OCI-LY3 (cell line): ENCODE results near the gene NIN.

ENCODE experiments used
- EZH2phosphoT487 ChIP-seq: fragments of 200-600 bp; shearing (Covaris generic); IDR thresholded peaks from 2 replicates; pipeline ENCODE4 v1.6.1; 2018; ENCODE audit warnings: antibody characterized with exemption, mixed run types, low read depth
- TF ChIP-seq, protein P1 (sequence below): fragments of 200-600, 300-600 bp; sonication (generic); IDR thresholded peaks from 2 replicates; pipeline ENCODE4 v1.5.1; 2014; ENCODE audit warnings: antibody characterized with exemption, low read length, low read depth

GRCh38 chr14:50816395-50817047, 14.4 kb downstream of the NIN start:
- TF ChIP-seq, protein P1, sequence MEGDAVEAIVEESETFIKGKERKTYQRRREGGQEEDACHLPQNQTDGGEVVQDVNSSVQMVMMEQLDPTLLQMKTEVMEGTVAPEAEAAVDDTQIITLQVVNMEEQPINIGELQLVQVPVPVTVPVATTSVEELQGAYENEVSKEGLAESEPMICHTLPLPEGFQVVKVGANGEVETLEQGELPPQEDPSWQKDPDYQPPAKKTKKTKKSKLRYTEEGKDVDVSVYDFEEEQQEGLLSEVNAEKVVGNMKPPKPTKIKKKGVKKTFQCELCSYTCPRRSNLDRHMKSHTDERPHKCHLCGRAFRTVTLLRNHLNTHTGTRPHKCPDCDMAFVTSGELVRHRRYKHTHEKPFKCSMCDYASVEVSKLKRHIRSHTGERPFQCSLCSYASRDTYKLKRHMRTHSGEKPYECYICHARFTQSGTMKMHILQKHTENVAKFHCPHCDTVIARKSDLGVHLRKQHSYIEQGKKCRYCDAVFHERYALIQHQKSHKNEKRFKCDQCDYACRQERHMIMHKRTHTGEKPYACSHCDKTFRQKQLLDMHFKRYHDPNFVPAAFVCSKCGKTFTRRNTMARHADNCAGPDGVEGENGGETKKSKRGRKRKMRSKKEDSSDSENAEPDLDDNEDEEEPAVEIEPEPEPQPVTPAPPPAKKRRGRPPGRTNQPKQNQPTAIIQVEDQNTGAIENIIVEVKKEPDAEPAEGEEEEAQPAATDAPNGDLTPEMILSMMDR, result no peak
- TF ChIP-seq EZH2phosphoT487, result no peak
